HG02798 (cell line): ENCODE measurements around the gene SETD7.

Experiments used
- ATAC-seq: cut with Tn5 transposase; IDR thresholded peaks from one replicate; pipeline ENCODE4 v1.9.1; 2021; ENCODE audit warnings: mild to moderate bottlenecking; ENCODE audit not compliant: unreplicated experiment, poor library complexity

Gene SETD7

GRCh38 chr4:139575072-139575471 is 19.1 kb upstream of the SETD7 start:
- ATAC-seq = no peak

GRCh38 chr4:139574641-139575040 is 18.6 kb upstream of the SETD7 start:
- ATAC-seq = no peak

DNA sequence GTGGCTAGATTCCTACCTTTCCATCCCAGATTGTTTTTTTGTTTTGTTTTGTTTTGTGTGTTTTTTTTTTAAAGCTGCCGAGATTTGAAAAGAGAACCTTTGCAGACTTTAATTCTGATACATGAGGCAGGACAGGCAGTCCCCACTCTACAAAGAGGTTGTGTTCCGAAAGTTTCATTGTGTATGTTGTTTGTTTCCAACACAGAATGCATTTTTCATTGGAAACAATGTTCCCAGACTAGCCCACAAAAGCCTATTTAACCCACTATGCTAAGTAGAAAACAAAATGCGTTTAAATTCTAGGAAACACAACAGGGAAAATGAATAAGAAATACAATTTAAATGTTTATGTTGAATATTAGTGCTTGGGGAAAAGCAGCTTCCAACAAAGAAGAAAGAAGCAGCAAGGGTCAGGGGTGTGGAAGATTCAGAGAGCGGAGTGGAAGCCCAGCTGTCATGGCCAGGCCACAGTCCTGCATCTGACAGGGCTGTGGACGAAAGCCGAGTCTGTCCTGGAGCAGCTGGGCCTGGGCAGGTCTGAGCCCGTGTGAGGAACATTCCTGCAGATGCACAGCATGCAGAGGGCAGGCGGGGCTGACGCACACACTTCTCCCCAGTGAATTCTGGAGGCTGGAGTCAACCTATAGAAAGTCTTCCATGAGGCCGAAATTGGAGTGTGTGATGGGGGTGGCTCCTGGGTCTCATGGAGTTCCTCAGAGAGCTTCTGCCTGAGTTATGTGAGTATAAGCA is 12.4 kb upstream of the SETD7 start:
- no peak for ATAC-seq

DNA sequence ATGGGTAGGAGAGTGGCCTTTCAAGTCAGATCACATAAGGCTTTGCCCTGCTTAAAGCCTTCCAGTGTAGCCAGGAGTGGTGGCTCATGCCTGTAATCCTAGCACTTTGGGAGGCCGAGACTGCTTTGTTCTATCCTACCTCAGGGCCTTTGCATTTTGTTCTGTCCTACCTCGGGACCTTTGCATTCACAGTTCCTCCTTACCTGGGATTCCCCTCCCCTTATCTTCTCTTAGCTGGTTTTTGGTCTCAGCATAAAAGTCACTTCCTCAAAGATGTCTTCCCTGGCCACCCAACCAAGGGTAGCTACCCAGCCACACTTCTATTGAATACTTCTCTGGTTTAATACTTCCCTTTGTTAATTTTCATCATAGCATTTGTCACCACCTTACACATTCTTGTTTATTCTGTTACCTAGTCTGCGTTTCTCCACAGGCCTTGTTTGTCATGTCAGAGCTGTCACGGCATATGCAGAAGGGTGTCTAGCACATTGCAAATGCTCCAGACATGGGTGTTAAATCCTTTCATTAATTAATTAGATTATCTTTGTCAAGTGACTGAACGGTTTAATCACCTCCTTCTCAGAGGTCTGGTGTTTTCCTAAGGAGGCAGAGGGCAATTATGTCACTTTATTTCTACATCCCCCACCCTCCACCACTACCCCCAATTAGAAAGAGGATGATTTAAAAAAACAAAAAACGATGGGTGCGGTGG is 11.3 kb upstream of the SETD7 start:
- ATAC-seq = no peak

DNA sequence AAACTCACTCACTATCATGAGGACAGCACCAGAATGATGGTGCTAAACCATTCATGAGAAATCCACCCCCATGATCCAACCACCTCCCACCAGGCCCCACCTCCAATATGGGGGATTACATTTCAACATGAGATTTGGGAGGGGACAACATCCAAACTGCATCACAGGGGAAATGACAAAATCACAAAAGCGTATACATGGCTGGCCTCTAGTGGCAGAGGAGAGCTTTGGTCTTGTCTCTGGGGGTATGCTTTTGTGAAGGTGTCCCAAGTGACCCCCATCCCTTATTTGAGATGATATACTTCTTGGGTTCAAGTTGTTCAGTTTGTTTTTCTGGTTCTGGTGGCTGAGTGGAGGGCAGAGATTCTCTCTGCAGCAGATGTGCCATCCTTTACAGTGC is 8.5 kb upstream of the SETD7 start:
- no peak for ATAC-seq

DNA sequence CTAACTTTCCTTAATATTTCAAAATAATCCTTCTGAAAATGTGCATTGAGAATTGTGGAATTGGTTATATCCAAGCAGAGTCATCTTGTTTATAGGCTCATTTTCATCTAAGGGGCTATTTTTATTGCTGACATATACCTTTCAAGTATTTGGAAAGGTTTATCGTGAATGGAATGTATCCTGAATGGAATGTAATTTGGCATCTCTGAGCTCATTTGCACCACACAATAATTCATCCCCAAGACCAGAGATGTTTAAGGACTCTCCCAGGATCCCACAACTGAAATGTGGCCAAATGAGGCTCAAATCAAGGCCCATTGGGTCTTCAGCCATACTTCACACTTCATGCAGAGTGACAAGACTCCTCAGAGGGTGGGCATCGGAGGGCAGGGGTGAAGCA is 7.5 kb upstream of the SETD7 start:
- no peak for ATAC-seq

DNA sequence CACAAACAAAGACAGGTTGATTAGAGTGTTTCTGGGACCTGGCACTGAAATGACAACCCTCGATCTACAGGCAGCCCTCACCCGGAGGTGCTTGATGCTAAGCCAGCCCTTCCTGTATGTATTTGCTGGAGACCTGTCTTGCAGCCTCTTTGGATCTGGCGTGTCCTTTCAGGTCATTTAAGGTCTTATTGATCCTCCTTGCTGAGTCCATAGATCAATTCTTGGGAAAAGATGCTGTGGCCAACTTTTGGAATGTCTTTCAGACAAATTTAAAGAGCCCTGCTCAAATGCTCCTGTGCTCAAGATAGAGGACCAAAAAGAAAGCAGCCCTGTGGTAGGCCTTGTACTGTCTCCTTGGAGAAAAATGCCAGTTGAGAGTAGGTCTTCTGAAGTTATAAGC is 6.8 kb upstream of the SETD7 start:
- no peak for ATAC-seq

- ATAC-seq = no peak
These were observed 6.2 kb upstream of the SETD7 start for GRCh38 chr4:139562067-139562684.

DNA sequence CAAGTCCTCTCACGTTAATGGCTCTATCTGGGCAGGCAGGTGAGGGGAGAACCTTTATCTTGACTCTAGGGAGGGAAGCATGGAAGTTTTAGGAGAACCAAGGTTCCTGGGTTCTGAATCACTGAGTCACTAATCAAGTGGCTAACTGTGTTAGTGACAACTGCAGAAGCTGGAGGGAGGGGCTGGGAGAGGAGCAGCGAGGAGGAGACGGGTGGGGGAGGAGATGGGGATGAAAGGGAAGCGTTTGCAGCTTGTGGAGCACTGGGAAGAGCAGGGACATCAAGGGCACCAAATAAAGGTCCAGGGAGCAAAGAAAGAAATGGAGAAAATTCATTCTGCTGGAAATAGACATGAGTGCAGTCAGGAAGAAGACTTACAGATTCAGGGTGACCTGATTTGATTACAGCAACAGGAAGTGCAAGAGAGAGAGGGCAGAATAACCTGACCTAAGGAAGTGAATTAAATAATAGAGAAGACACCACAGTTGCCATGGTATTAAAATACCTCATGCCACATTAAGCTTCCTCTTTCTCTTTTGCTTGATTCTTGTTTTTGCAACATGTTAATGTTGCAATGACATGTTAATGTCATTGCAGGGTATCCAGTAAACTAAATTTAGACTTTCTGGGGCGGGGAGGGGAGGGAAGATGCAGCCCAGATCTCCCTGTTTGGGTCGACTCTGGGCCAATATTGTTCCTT is 4.5 kb upstream of the SETD7 start:
- no peak for ATAC-seq

GRCh38 chr4:139559687-139560086 is 3.7 kb upstream of the SETD7 start:
- no peak for ATAC-seq

- ATAC-seq = no peak
These were observed 3.1 kb upstream of the SETD7 start for GRCh38 chr4:139559089-139559479.

GRCh38 chr4:139558235-139559088 is 2.4 kb upstream of the SETD7 start:
- no peak for ATAC-seq

DNA sequence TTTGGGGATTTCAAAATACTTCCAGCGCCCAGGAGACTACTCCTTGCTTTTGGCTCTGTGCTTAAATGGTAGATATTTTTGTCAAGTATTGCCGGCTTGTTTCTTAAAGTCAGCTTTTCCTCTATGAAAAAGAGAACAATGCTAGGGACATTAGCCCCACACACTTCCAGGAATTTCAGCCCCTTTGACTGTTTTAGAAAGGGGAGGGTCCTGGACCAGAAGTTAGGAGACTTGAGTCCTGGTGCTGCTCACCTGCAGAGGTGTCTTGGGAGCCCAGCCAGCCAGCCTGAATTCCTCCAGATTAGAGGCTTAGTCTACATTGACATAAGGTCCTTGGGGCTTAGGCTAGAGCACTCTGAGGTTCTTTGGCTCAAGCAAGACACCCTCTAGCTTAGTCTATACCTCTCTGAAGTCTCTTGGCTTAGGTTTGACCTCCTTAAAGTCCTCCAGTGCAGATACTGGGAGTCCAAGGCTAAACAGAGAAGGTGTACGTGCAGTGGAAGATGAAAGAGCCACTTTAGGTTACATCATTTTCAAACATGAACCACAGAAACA is 1.6 kb upstream of the SETD7 start:
- ATAC-seq = no peak

GRCh38 chr4:139556724-139557555 is 921 bp upstream of the SETD7 start:
- peak; percentile 35 for ATAC-seq

GRCh38 chr4:139555705-139556070 is 331 bp downstream of the SETD7 start:
- peak; percentile 22 for ATAC-seq

DNA sequence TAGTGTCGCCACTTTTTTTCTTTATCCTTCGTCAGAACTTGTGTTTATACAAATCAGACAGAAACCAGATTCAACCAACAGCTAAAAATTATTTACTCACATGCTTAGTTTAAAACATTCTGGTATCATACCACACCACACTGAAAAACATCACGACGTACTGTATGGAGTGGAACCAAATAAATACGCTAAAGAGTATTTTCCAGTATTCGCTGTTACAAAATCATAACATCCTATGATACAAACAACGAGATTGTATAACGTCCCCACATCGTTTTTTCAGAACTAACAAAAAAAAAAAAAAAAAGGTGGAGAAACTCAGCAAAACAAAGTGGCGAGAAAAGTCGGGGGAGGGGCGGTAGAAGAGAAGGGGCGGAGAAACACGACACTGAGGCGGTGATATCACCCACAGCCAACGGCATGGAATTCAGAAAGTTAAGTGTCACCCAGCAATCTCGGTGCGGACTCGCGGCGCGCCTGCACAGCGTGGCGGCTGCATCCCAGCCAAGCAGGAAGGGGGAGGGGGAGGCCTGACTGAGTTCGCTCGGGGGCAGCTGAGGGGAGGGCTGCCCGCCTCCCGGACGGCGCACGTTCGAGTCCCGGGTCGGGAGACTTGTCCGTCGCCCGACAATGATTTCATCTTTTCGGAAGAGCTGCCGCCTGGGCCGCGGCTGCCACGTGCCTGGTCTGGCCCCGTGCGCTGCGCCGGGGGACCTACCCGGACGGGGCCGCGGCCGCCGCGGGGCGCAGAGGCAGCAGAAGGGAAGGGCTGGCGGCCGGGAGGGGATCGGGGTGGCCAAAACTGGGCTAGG is 920 bp downstream of the SETD7 start:
- ATAC-seq = peak; percentile 42

- ATAC-seq = no peak
These were observed 1.5 kb downstream of the SETD7 start for GRCh38 chr4:139554642-139554892.
